T-helper 1 cell treated with Interleukin-12 subunit alpha and Interleukin-12 subunit beta and Interleukin-4 antibody, amounts not matched to agents 30 μg/mL and 1 μg/mL, for 36 hours (primary cell): ENCODE data around the gene IGSF11.
"Not testable (repeated sequence)": the region's sequence is repeated elsewhere in the genome, so short reads cannot be mapped to it uniquely, and the experiment has no call there.

ENCODE experiments used
- H3K27ac Mint-ChIP-seq: one replicate; pipeline ENCODE4 v1.8.0; 2021; ENCODE audit warnings: mild to moderate bottlenecking, mixed read lengths
- H3K27me3 Mint-ChIP-seq: one replicate; pipeline ENCODE4 v1.8.0; 2021; ENCODE audit warnings: low read depth, mixed read lengths
- H3K36me3 Mint-ChIP-seq: one replicate; pipeline ENCODE4 v1.8.0; 2021; ENCODE audit warnings: low read depth, mixed read lengths
- H3K4me1 Mint-ChIP-seq: one replicate; pipeline ENCODE4 v1.8.0; 2021; ENCODE audit warnings: low read depth, mixed read lengths
- H3K4me3 Mint-ChIP-seq: one replicate; pipeline ENCODE4 v1.8.0; 2021; ENCODE audit warnings: mild to moderate bottlenecking, moderate library complexity, mixed read lengths
- H3K9me3 Mint-ChIP-seq: one replicate; pipeline ENCODE4 v1.8.0; 2021; ENCODE audit warnings: mixed read lengths

Gene IGSF11

DNA sequence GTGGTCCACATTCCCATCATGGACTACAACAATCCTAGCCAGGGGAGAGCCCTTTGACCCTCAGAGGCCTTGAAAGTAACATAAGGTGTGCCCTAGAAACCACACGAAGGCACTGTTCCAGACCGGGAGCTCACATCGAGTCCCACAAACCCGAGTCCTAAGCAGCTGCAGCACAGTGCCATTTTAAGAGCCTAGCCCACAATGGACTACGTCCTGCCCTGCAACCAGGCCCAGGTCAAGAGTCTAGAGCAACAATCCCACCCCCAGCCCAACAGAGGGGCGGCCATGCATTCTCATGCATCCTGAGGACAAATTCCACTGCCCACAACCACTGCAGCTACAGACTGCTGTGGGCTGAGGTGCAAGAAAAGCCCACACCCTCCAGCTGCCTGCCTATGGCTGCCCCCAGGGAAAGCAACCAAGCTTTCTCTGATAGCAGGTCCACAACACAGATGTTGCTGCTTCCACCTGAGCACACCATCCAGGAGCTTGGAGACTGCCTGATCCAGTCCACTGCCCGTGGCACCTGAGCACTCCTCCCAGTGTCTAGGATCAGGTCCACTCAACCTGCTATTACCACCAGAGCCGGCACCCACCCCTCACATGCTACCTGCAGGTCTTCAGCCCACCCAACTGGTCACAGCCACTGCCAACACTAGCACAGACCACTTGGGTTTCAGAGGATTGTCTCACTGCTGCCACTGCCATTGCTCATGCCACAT is 56.8 kb downstream of the IGSF11 start:
- Mint-ChIP-seq H3K4me1 (peaks cover 9% of the 10 kb centered on the region), H3K36me3 (no peaks in the 10 kb centered on the region), H3K4me3 (no peak overlapping the region), H3K27me3 (no peaks in the 10 kb centered on the region), H3K27ac (no peak overlapping the region), H3K9me3 (no peaks in the 10 kb centered on the region)

DNA sequence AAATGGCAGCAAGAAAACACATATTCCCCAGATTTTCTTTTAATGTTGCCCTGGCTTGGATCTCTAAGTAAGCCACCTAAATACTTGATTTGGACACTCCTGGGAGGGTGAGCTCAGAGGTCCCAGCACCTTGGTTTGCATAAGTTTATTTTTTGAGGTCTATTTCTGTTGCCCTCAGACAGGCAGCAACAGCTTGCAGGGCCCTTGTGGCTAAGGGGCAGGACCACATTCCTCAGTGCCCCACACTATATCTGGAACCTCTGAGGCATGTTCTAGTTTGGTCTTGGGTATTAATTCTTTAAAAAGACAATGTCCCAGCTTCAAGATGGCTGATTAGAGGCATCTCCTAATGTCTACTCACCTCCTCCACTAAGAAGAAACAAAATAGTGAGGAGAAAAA is 57.5 kb downstream of the IGSF11 start:
- Mint-ChIP-seq H3K36me3 (no peaks in the 10 kb centered on the region), H3K4me1 (peaks cover 9% of the 10 kb centered on the region), H3K4me3 (no peak overlapping the region), H3K27ac (no peak overlapping the region), H3K9me3 (no peaks in the 10 kb centered on the region), H3K27me3 (no peaks in the 10 kb centered on the region)

DNA sequence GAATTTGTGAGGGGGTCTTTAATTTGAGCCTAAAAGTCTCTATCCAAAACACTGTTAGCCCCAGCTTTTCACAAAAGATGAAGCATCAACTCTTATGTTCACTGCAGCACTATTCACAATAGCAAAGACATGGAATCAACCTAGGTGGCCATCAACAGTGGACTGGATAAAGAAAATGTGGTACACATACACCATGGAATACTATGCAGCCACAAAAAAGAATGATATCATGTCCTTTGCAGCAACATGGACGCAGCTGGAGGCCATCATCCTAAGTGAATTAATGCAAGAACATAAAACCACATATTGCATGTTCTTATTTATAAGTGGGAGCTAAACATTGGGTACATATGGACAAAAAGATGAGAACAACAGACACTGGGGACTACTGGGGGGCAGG is 59.2 kb downstream of the IGSF11 start:
- not testable (repeated sequence) for H3K27me3 Mint-ChIP-seq, H3K4me1 Mint-ChIP-seq, H3K4me3 Mint-ChIP-seq, H3K27ac Mint-ChIP-seq, H3K9me3 Mint-ChIP-seq, H3K36me3 Mint-ChIP-seq

DNA sequence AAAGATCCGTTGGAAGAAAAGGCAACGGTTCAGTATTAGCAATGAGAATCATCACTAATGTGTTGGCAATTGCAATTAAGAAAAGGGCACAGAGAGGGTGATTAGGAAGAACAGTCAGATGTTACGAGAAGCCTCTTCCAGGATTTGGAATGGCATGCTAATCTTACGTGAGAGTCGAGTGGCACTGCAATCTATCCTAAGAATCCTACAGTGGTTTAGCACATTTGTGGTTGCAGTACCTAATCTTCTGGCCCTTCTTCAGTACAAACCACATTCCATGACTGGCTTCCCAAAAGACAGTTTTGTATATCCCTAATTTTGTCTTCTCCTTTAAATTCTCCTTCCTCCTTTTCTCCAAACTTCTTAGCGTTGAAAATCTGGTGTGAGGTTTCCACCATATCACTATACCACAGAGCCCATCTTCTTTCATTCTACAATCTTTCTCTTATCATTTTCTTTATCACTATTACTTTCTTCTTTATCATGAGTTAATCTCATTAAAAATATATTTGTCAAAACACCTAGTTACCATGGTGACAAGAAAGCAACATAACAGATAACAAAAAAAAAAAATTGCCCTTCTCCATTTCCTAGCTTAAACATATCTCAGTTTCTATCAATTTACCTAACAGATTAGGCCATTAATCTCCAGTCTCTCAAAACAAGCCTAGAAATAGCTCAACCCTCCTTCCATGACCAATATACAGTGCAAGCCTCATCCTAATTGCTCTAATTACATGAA is 60.1 kb downstream of the IGSF11 start:
- peaks cover 6% of the 10 kb centered on the region for H3K27me3 Mint-ChIP-seq

DNA sequence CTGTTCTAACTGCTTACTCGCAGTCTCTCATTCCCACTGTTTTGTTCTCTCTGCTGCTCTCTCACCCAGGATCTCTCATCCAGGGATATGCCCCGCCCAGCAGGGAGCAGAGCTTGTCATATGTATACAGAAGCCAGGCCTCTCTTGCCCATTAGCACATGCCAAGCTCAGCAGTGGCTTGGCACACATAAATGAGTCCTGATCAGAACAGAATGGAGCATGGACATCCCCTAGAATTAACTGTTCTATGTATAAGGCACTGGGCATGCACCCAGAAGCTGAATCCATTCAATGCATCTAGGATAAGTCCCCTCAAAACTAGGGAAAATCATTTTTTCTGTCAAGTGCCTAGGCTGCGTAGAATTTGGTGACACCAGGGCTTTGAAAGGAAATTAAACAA is 61.6 kb downstream of the IGSF11 start:
- H3K27me3 Mint-ChIP-seq = peaks cover 10% of the 10 kb centered on the region
- no peak overlapping the region for H3K4me3 Mint-ChIP-seq
- H3K4me1 Mint-ChIP-seq = no peaks in the 10 kb centered on the region
- H3K27ac Mint-ChIP-seq = no peak overlapping the region
- H3K36me3 Mint-ChIP-seq = no peaks in the 10 kb centered on the region
- H3K9me3 Mint-ChIP-seq = no peaks in the 10 kb centered on the region

More for the DNA sequence above, 60.1 kb downstream of the IGSF11 start:
- H3K4me3 Mint-ChIP-seq = no peak overlapping the region
- no peaks in the 10 kb centered on the region for H3K4me1 Mint-ChIP-seq
- H3K9me3 Mint-ChIP-seq = no peaks in the 10 kb centered on the region
- H3K36me3 Mint-ChIP-seq = no peaks in the 10 kb centered on the region
- no peak overlapping the region for H3K27ac Mint-ChIP-seq

DNA sequence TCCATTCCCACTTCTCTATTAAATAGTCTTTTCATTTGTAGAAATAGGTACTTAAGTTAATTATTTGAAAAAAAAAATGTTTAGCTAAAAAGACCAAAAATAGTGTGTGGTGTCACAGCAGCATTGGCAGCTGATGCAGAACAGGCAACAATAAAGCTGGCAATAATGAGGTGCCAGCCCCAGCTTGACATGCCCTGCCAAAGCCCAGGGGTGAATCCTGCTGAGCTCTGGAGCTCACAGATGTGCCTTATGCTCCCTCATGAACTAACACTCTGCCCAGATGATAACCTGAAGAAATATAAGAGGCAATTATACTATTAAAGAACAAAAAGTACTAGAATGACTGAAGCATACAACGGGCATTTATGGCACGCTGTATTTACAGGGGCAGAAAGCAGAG is 63.8 kb downstream of the IGSF11 start:
- no peaks in the 10 kb centered on the region for H3K4me1 Mint-ChIP-seq
- H3K27me3 Mint-ChIP-seq = peaks cover 25% of the 10 kb centered on the region
- H3K9me3 Mint-ChIP-seq = no peaks in the 10 kb centered on the region
- H3K36me3 Mint-ChIP-seq = no peaks in the 10 kb centered on the region
- no peak overlapping the region for H3K27ac Mint-ChIP-seq
- no peak overlapping the region for H3K4me3 Mint-ChIP-seq

DNA sequence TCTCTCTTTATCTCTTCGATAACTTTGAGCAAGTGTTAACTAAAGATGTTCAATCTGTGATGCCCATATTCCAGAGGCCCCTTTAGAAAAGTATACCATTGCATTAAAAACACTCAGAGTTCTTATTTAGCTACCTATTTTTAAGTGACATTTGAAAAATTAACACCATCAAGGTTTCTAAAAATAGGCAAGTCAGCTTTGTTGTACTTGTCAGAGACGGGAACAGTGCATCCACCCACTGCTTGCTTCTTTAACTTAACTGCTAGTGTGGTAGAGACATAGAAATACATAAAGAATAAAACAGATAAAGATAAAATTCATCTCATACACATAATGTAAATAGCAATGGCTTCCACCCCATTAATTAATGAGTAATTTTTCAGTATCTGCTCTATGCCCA is 66.0 kb downstream of the IGSF11 start:
- no peak overlapping the region for H3K4me3 Mint-ChIP-seq
- H3K4me1 Mint-ChIP-seq = no peaks in the 10 kb centered on the region
- H3K27me3 Mint-ChIP-seq = peaks cover 36% of the 10 kb centered on the region
- H3K36me3 Mint-ChIP-seq = no peaks in the 10 kb centered on the region
- no peak overlapping the region for H3K27ac Mint-ChIP-seq
- H3K9me3 Mint-ChIP-seq = no peaks in the 10 kb centered on the region

DNA sequence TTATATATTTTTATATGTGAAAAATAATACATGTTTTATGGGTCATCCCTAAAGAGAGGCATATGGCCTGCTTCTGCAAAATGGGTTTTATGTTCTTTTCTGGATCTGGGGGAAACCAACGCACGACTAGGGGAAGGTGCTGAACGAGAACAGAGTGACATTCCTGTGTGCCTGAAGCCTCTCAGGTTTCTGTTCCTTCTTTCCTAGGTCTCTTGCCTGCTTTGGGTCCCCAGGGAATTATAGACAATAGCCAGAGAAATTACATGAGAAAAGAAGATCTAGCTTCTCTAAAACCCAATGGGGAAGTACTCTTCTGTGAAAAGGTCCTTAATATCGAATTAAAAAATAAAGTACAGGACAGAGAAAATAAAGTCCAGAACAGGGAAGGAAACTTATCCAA is 66.5 kb downstream of the IGSF11 start:
- Mint-ChIP-seq H3K4me3 (no peak overlapping the region), H3K9me3 (no peaks in the 10 kb centered on the region), H3K4me1 (no peaks in the 10 kb centered on the region), H3K36me3 (no peaks in the 10 kb centered on the region), H3K27ac (no peak overlapping the region), H3K27me3 (peaks cover 38% of the 10 kb centered on the region)

DNA sequence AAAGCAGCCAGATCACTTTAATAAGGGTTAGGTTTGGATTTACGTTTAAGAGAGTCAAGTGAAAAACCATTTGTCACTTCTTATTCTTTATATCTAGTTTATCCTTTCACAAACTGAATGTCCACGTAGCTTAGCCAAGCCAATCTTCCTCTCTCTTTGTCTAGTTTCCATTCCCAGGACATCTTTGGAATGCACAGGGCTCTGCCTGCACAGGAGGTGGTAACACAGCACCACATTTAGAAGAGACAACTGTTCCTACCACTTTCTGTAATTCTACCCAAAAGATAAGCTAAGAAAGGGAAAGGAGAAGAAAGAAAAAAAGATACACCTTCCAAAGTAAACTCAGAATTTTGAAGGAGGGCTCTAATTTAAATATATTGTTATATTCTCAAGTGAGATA is 67.9 kb downstream of the IGSF11 start:
- Mint-ChIP-seq H3K4me3 (no peak overlapping the region), H3K9me3 (no peaks in the 10 kb centered on the region), H3K27ac (no peak overlapping the region), H3K27me3 (peaks cover 43% of the 10 kb centered on the region), H3K36me3 (no peaks in the 10 kb centered on the region), H3K4me1 (no peaks in the 10 kb centered on the region)

DNA sequence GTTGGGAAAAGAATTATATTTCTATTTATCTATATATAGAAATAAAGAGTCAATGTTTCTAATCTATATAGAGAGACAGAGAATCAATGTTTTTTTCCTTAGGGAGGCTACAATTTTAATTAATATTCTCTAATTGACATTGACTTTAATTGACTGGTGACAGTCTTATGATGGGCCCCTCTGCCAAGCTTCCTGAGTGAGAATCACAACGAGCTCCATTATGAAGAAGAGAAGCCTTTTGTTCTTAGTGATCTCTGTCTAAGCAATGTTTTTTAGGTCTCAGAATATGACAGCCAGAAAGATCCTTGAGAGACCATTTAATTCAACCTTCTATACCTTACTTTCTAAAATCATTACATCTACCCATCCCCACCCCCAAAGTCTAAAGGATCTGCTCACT is 70.9 kb downstream of the IGSF11 start:
- H3K9me3 Mint-ChIP-seq = no peaks in the 10 kb centered on the region
- H3K27me3 Mint-ChIP-seq = peaks cover 33% of the 10 kb centered on the region
- no peak overlapping the region for H3K27ac Mint-ChIP-seq
- H3K36me3 Mint-ChIP-seq = no peaks in the 10 kb centered on the region
- no peaks in the 10 kb centered on the region for H3K4me1 Mint-ChIP-seq
- H3K4me3 Mint-ChIP-seq = no peak overlapping the region

DNA sequence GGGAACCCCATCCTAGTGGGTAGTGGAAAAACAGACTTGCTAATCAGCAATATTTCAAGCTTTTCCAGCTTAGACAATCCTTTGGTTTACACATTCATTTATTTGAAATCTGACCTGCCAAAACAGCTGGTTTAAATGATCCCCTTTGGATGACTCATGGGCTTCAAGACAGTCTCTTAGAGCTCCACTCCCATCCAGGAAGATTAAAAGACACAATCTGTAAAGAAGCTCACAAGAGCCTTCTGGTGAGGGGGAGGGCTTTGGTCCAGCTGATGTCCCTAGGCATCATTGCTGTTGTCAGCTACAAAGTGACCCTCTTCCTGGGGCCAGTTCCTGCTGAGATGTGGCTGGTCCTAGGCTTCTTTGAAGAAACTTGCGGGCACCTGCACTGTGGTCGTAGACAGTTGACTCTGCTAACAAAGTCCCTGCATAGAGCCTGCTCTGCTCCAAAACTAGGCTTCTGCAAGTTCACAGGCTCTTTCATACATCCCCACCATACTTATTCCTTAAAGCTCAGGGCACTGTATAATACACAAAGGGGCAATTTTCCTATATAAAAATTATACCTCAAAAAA is 73.7 kb downstream of the IGSF11 start:
- H3K27ac Mint-ChIP-seq = no peak overlapping the region
- peaks cover 19% of the 10 kb centered on the region for H3K27me3 Mint-ChIP-seq
- no peaks in the 10 kb centered on the region for H3K9me3 Mint-ChIP-seq
- H3K4me3 Mint-ChIP-seq = no peak overlapping the region
- H3K4me1 Mint-ChIP-seq = peaks cover 12% of the 10 kb centered on the region
- H3K36me3 Mint-ChIP-seq = no peaks in the 10 kb centered on the region

DNA sequence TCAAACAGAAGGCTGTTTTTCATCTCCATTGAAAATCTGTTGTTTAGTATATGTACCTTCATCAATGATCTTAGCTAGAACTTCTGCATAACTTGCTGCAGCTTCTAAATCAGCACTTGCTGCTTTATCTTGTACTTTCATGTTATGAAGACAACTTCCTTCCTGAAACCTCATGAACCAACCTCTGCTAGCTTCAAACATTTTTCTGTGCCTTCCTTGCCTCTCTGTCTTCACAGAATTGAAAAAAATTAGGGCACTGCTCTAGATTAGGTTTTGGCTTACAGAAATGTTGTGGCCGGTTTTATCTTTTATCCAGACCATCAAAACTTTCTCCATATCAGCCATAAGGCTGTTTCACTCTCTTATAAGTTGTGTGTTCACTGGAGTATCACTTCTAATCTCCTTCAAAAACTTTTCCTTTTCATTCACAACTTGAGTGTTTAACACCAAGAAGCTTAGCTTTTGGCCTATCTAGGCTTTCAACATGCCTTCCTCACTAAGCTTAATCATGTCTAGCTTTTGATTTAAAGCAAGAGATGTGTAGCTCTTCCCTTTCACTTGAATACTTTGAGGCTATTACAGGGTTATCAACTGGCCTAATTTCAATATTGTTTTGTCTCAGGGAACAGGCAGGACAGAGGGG is 78.6 kb downstream of the IGSF11 start:
- Mint-ChIP-seq H3K27me3 (no peaks in the 10 kb centered on the region), H3K9me3 (peaks cover 15% of the 10 kb centered on the region), H3K4me1 (peaks cover 17% of the 10 kb centered on the region), H3K27ac (peak overlapping the region; percentile 52), H3K4me3 (peak overlapping the region; percentile 2), H3K36me3 (peaks cover 4% of the 10 kb centered on the region)

DNA sequence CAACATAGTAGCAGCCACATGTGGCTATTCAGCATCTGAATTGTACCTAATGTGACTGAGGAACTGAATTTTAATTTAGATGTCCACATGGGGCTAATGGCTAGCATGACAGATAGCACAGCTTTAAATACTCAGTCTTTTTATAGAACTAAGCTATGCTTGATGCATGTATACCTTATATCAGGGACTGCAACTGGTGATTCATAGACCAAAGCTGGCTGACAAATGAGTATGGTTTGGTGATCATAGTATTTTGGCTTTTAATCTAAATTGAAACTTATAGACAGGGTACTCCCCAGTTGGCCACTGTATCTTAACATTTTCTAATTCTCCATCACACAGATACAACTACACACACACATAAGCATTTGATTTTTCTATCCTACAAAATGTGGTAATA is 83.6 kb downstream of the IGSF11 start:
- Mint-ChIP-seq H3K27ac (no peak overlapping the region), H3K4me3 (no peak overlapping the region), H3K9me3 (peaks cover 15% of the 10 kb centered on the region), H3K27me3 (no peaks in the 10 kb centered on the region), H3K4me1 (peaks cover 20% of the 10 kb centered on the region), H3K36me3 (peaks cover 4% of the 10 kb centered on the region)

DNA sequence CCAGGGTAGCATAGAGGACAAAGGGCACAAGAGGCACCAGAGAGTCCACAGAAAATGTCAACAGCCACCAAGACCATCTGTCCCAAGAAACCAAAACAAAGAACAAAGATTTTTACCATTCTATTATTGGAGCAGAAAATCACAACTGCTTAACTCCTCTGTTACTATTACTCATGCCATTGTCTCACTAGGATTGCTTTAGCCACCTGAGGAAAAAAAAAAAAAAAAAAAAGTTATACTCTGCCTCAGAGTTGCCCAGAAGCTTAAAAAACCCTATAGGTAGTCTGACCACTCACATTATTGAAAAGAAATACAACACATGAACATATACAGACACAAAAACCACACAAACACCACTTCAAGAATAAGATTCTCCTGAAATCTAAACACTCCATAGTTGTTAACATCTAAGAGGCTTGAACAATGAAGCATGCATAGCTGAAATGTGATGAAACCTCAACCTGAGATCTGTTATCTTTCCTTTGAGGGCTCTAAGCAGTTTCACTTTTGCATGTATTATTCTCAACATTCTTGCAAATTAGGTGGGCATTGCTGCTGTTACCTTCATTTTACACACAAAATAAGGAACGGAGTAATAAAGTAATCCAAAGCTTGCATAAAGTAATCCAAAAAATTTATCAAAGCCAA is 85.4 kb downstream of the IGSF11 start:
- H3K27ac Mint-ChIP-seq = peak overlapping the region; percentile 72
- H3K36me3 Mint-ChIP-seq = peaks cover 4% of the 10 kb centered on the region
- H3K9me3 Mint-ChIP-seq = peaks cover 8% of the 10 kb centered on the region
- H3K27me3 Mint-ChIP-seq = no peaks in the 10 kb centered on the region
- peak overlapping the region; percentile 60 for H3K4me3 Mint-ChIP-seq
- peaks cover 14% of the 10 kb centered on the region for H3K4me1 Mint-ChIP-seq
